GDM1 (cell line): Measurements from ENCODE around the gene TP73.
"Not testable (repeated sequence)": the region's sequence is repeated elsewhere in the genome, so short reads cannot be mapped to it uniquely, and the experiment has no call there.

Experiments used
- DNase-seq: peaks from one replicate; lab custom pipeline; 2025; lab: John Stamatoyannopoulos, UW

TP73 gene

GRCh38 chr1:3618881-3619671 lies 33.2 kb upstream of the TP73 start:
- DNase-seq, result peak; percentile 56

- DNase-seq, result no peak
Observed at GRCh38 chr1:3620708-3621107, 31.6 kb upstream of the TP73 start.

GRCh38 chr1:3621151-3621671 lies 31.1 kb upstream of the TP73 start:
- DNase-seq, result not testable (repeated sequence)

- DNase-seq, result not testable (repeated sequence)
Observed at GRCh38 chr1:3622102-3622501, 30.2 kb upstream of the TP73 start.

GRCh38 chr1:3623441-3624199 lies 28.7 kb upstream of the TP73 start:
- DNase-seq, result no peak

GRCh38 chr1:3624200-3625136 lies 27.8 kb upstream of the TP73 start, which contains the start of gene TPRG1L:
TSS of gene TPRG1L (plus strand) at chr1:3625015. CDS start at chr1:3625073, 58 bp downstream.
- peak; percentile 94 for DNase-seq

GRCh38 chr1:3625151-3625907 lies 27.0 kb upstream of the TP73 start:
- DNase-seq, result no peak

- DNase-seq, result no peak
Observed at GRCh38 chr1:3626025-3626424, 26.3 kb upstream of the TP73 start.

GRCh38 chr1:3627515-3628253 lies 24.6 kb upstream of the TP73 start:
- no peak for DNase-seq

GRCh38 chr1:3628445-3628844 lies 23.9 kb upstream of the TP73 start:
- no peak for DNase-seq

- no peak for DNase-seq
Observed at GRCh38 chr1:3629561-3630160, 22.7 kb upstream of the TP73 start.

GRCh38 chr1:3630161-3630611 lies 22.1 kb upstream of the TP73 start:
- no peak for DNase-seq

- no peak for DNase-seq
Observed at GRCh38 chr1:3630914-3631313, 21.4 kb upstream of the TP73 start.

- no peak for DNase-seq
Observed at GRCh38 chr1:3631320-3632260, 20.7 kb upstream of the TP73 start.

GRCh38 chr1:3632298-3632697 lies 20.0 kb upstream of the TP73 start:
- no peak for DNase-seq

GRCh38 chr1:3632716-3633343 lies 19.5 kb upstream of the TP73 start:
- DNase-seq, result no peak

GRCh38 chr1:3633344-3634058 lies 18.8 kb upstream of the TP73 start:
- no peak for DNase-seq
